ENCODE data around the gene GALNS.
"Not testable (repeated sequence)": the region's sequence is repeated elsewhere in the genome, so short reads cannot be mapped to it uniquely, and the experiment has no call there.

Gene GALNS

GRCh38 chr16:88778541-88779065 lies 78.1 kb downstream of the GALNS start:
- H3K9me3 ChIP-seq (ENCODE audit: low read depth, low read length) = no peaks in the 10 kb centered on the region
- TF ChIP-seq EZH2 (IDR thresholded peaks at IDR 0.05) (no peak), FOXP2 (optimal IDR thresholded peaks at IDR 0.05; ENCODE audit: control extremely low read depth, extremely low read length, insufficient read depth) (no peak), POLR2AphosphoS5 (IDR thresholded peaks at IDR 0.05; ENCODE audit: borderline replicate concordance, low read depth, low read length) (no peak)
- H3K36me3 ChIP-seq (ENCODE audit: insufficient read depth, low read length) = no peaks in the 10 kb centered on the region
- DNase-seq (ENCODE audit: low read depth, low spot score) = no peak
- no peak overlapping the region for H3K4me3 ChIP-seq
- H3K27ac ChIP-seq = 0 out of 2 replicates have a peak overlapping the region, but pooled peaks have one; percentile 25
- H3K9ac ChIP-seq (ENCODE audit: insufficient read length) = no peak overlapping the region

GRCh38 chr16:88778271-88778525 lies 78.5 kb downstream of the GALNS start:
- TF ChIP-seq POLR2AphosphoS5 (IDR thresholded peaks at IDR 0.05; ENCODE audit: borderline replicate concordance, low read depth, low read length) (no peak), FOXP2 (optimal IDR thresholded peaks at IDR 0.05; ENCODE audit: control extremely low read depth, extremely low read length, insufficient read depth) (no peak), EZH2 (IDR thresholded peaks at IDR 0.05) (no peak)
- no peaks in the 10 kb centered on the region for H3K9me3 ChIP-seq (ENCODE audit: low read depth, low read length)
- no peak overlapping the region for H3K4me3 ChIP-seq
- H3K36me3 ChIP-seq (ENCODE audit: insufficient read depth, low read length) = no peaks in the 10 kb centered on the region
- H3K27ac ChIP-seq = peak overlapping the region; percentile 25; the same call in 1 of the 2 replicates
- H3K9ac ChIP-seq (ENCODE audit: insufficient read length) = no peak overlapping the region
- DNase-seq (ENCODE audit: low read depth, low spot score) = no peak

- TF ChIP-seq POLR2AphosphoS5 (IDR thresholded peaks at IDR 0.05; ENCODE audit: borderline replicate concordance, low read depth, low read length) (no peak), FOXP2 (optimal IDR thresholded peaks at IDR 0.05; ENCODE audit: control extremely low read depth, extremely low read length, insufficient read depth) (no peak), EZH2 (IDR thresholded peaks at IDR 0.05) (no peak)
Observed at GRCh38 chr16:88777471-88778270, 79.1 kb downstream of the GALNS start.

GRCh38 chr16:88775825-88776224 lies 80.9 kb downstream of the GALNS start:
- no peak for TF ChIP-seq FOXP2 (optimal IDR thresholded peaks at IDR 0.05; ENCODE audit: control extremely low read depth, extremely low read length, insufficient read depth)
- no peak for TF ChIP-seq EZH2 (IDR thresholded peaks at IDR 0.05)
- no peak for TF ChIP-seq POLR2AphosphoS5 (IDR thresholded peaks at IDR 0.05; ENCODE audit: borderline replicate concordance, low read depth, low read length)
- DNase-seq (ENCODE audit: low read depth, low spot score) = no peak
- H3K36me3 ChIP-seq (ENCODE audit: insufficient read depth, low read length) = no peaks in the 10 kb centered on the region
- no peaks in the 10 kb centered on the region for H3K9me3 ChIP-seq (ENCODE audit: low read depth, low read length)
- no peak overlapping the region for H3K4me3 ChIP-seq
- H3K9ac ChIP-seq (ENCODE audit: insufficient read length) = no peak overlapping the region
- H3K27ac ChIP-seq = no peak overlapping the region

More at GRCh38 chr16:88777471-88778270, 79.1 kb downstream of the GALNS start:
- no peak overlapping the region for H3K4me3 ChIP-seq
- peak overlapping the region; percentile 62; the same call in 1 of the 2 replicates for H3K27ac ChIP-seq
- H3K9me3 ChIP-seq (ENCODE audit: low read depth, low read length) = no peaks in the 10 kb centered on the region
- DNase-seq (ENCODE audit: low read depth, low spot score) = no peak
- no peaks in the 10 kb centered on the region for H3K36me3 ChIP-seq (ENCODE audit: insufficient read depth, low read length)
- H3K9ac ChIP-seq (ENCODE audit: insufficient read length) = no peak overlapping the region

- no peak for TF ChIP-seq FOXP2 (optimal IDR thresholded peaks at IDR 0.05; ENCODE audit: control extremely low read depth, extremely low read length, insufficient read depth)
- TF ChIP-seq POLR2AphosphoS5 (IDR thresholded peaks at IDR 0.05; ENCODE audit: borderline replicate concordance, low read depth, low read length) = no peak
- TF ChIP-seq EZH2 (IDR thresholded peaks at IDR 0.05) = no peak
- no peaks in the 10 kb centered on the region for H3K36me3 ChIP-seq (ENCODE audit: insufficient read depth, low read length)
- no peak overlapping the region for H3K4me3 ChIP-seq
- no peak overlapping the region for H3K9ac ChIP-seq (ENCODE audit: insufficient read length)
- no peak overlapping the region for H3K27ac ChIP-seq
- no peaks in the 10 kb centered on the region for H3K9me3 ChIP-seq (ENCODE audit: low read depth, low read length)
- DNase-seq (ENCODE audit: low read depth, low spot score) = no peak
Observed at GRCh38 chr16:88774544-88775393, 82.0 kb downstream of the GALNS start.

GRCh38 chr16:88773812-88774291 lies 82.9 kb downstream of the GALNS start:
- TF ChIP-seq FOXP2 (optimal IDR thresholded peaks at IDR 0.05; ENCODE audit: control extremely low read depth, extremely low read length, insufficient read depth) (no peak), EZH2 (IDR thresholded peaks at IDR 0.05) (no peak), POLR2AphosphoS5 (IDR thresholded peaks at IDR 0.05; ENCODE audit: borderline replicate concordance, low read depth, low read length) (no peak)
- no peaks in the 10 kb centered on the region for H3K9me3 ChIP-seq (ENCODE audit: low read depth, low read length)
- H3K36me3 ChIP-seq (ENCODE audit: insufficient read depth, low read length) = no peaks in the 10 kb centered on the region
- no peak overlapping the region for H3K9ac ChIP-seq (ENCODE audit: insufficient read length)
- no peak overlapping the region for H3K27ac ChIP-seq
- H3K4me3 ChIP-seq = no peak overlapping the region
- no peak for DNase-seq (ENCODE audit: low read depth, low spot score)

GRCh38 chr16:88772871-88773811 lies 83.6 kb downstream of the GALNS start:
- DNase-seq (ENCODE audit: low read depth, low spot score) = no peak
- Histone ChIP-seq H3K9ac (ENCODE audit: insufficient read length) (no peak overlapping the region), H3K4me3 (no peak overlapping the region), H3K27ac (peak overlapping the region; percentile 42; the same call in 1 of the 2 replicates), H3K36me3 (ENCODE audit: insufficient read depth, low read length) (no peaks in the 10 kb centered on the region), H3K9me3 (ENCODE audit: low read depth, low read length) (no peaks in the 10 kb centered on the region)
- TF ChIP-seq POLR2AphosphoS5 (IDR thresholded peaks at IDR 0.05; ENCODE audit: borderline replicate concordance, low read depth, low read length) = no peak
- no peak for TF ChIP-seq FOXP2 (optimal IDR thresholded peaks at IDR 0.05; ENCODE audit: control extremely low read depth, extremely low read length, insufficient read depth)
- TF ChIP-seq EZH2 (IDR thresholded peaks at IDR 0.05) = no peak

- DNase-seq (ENCODE audit: low read depth, low spot score); H3K9ac ChIP-seq (ENCODE audit: insufficient read length); H3K36me3 ChIP-seq (ENCODE audit: insufficient read depth, low read length); H3K27ac ChIP-seq; H3K4me3 ChIP-seq; H3K9me3 ChIP-seq (ENCODE audit: low read depth, low read length): not testable (repeated sequence)
Observed at GRCh38 chr16:88771781-88772180, 85.0 kb downstream of the GALNS start.

Data from SK-N-MC (cell line).